Loucy (cell line): ENCODE data around the gene MALRD1.

Source experiments
- CTCF ChIP-seq: fragments of 200-600 bp; sonication (generic); conservative IDR thresholded peaks from 2 replicates; pipeline ENCODE4 v1.5.1; 2014; ENCODE audit warnings: mild to moderate bottlenecking, antibody characterized with exemption, low read length
- EZH2phosphoT487 ChIP-seq: fragments of 200-600 bp; IDR thresholded peaks from 2 replicates; pipeline ENCODE4 v1.6.1; 2018; ENCODE audit warnings: antibody characterized with exemption, mild to moderate bottlenecking, moderate library complexity, borderline replicate concordance

DNA sequence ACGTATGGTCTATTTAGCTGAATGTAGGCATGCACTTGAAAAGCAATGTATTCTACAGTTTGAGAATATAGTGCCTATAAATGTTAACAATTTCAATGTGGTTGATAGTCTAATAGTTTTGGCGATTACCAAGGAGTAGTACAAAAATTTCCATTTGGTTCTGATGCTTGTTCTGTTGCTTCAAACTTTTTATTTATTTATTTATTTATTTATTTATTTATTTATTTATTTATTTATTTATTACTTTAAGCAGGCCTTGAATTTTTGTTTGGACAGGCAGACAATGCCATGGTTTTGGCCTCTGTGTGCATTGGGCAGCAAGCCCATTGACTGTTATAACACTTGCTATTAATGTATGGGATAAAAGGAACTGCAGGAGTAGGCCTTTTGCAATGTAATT, 36.5 kb upstream of the MALRD1 start:
- TF ChIP-seq CTCF (no peak), EZH2phosphoT487 (no peak)
